ENCODE results near the gene UNC79.

UNC79 gene

DNA sequence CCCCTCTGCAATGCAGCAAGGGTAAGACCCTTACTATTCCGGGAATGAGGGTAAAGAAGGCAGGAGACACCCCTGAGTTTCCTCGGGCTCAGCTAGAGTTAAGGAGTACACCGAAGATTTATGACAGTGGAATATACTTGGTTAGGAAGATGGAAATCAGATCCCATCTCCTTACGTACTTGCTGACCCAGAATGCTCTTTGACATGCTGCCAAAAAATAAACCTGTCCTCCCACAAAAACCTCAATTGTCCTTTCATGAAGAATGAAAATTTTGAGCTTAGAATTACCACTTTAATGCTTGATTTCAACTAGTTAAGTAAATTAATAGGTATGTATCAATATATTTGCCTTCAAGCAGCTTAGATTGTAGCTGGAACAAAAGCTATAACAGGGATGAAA lies 258.1 kb downstream of the UNC79 start:
- Histone ChIP-seq H3K4me2 (ENCODE audit: low read depth, low read length) (no peak overlapping the region), H3K9me3 (replicated peaks; ENCODE audit: insufficient read depth, low read length) (no peaks in the 10 kb centered on the region), H3K27ac (ENCODE audit: low read length) (no peak overlapping the region), H3F3A (ENCODE audit: insufficient read depth, low read length) (no peaks in the 10 kb centered on the region), H3K4me3 (ENCODE audit: low read length) (no peak overlapping the region), H4K20me1 (ENCODE audit: insufficient read depth, low read length) (no peaks in the 10 kb centered on the region), H3K27me3 (replicated peaks; ENCODE audit: insufficient read depth, low read length) (no peaks in the 10 kb centered on the region), H2AFZ (ENCODE audit: low read length) (no peak overlapping the region), H3K36me3 (replicated peaks; ENCODE audit: insufficient read depth, low read length) (no peaks in the 10 kb centered on the region), H3K79me2 (ENCODE audit: low read length) (no peaks in the 10 kb centered on the region), H3K4me1 (ENCODE audit: low read length) (no peaks in the 10 kb centered on the region), H3K9me2 (replicated peaks; ENCODE audit: insufficient read depth, low read length) (no peaks in the 10 kb centered on the region), H3K9ac (ENCODE audit: low read length) (no peak overlapping the region)
- DNase-seq: no peak
- no peak for TF ChIP-seq EZH2phosphoT487 (IDR thresholded peaks at IDR 0.05; ENCODE audit: low read length)
- no peak for TF ChIP-seq EZH2 (optimal IDR thresholded peaks at IDR 0.05; ENCODE audit: low read depth, low read length)
- TF ChIP-seq, protein P1, sequence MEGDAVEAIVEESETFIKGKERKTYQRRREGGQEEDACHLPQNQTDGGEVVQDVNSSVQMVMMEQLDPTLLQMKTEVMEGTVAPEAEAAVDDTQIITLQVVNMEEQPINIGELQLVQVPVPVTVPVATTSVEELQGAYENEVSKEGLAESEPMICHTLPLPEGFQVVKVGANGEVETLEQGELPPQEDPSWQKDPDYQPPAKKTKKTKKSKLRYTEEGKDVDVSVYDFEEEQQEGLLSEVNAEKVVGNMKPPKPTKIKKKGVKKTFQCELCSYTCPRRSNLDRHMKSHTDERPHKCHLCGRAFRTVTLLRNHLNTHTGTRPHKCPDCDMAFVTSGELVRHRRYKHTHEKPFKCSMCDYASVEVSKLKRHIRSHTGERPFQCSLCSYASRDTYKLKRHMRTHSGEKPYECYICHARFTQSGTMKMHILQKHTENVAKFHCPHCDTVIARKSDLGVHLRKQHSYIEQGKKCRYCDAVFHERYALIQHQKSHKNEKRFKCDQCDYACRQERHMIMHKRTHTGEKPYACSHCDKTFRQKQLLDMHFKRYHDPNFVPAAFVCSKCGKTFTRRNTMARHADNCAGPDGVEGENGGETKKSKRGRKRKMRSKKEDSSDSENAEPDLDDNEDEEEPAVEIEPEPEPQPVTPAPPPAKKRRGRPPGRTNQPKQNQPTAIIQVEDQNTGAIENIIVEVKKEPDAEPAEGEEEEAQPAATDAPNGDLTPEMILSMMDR (IDR thresholded peaks at IDR 0.05; ENCODE audit: low read length): no peak

DNA sequence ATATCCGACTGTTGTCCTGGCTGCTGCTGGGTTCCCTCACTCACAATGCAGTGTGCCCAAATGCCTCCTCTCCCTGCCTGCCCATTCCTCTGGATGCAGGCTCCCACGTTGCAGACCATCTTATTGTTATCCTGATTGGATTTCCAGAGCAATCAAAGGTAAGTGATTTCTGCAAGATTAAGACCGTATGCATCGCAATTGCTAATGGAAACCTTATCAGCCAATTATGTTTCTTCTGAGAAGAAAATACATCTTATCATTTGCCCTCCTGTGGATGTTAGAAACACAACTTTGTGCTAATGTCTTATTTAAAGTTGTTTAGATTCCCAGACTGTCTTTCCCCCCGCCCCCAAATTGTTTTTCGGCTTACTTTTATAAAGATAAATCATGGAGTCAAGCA lies 259.4 kb downstream of the UNC79 start:
- H3K79me2 ChIP-seq (ENCODE audit: low read length): no peaks in the 10 kb centered on the region
- no peak overlapping the region for H3K4me2 ChIP-seq (ENCODE audit: low read depth, low read length)
- H3K4me3 ChIP-seq (ENCODE audit: low read length): no peak overlapping the region
- H3K27me3 ChIP-seq (replicated peaks; ENCODE audit: insufficient read depth, low read length): no peaks in the 10 kb centered on the region
- no peak for TF ChIP-seq EZH2 (optimal IDR thresholded peaks at IDR 0.05; ENCODE audit: low read depth, low read length)
- TF ChIP-seq, protein P1 (IDR thresholded peaks at IDR 0.05; ENCODE audit: low read length): no peak
- no peak for TF ChIP-seq EZH2phosphoT487 (IDR thresholded peaks at IDR 0.05; ENCODE audit: low read length)
- no peak for DNase-seq
- H3K27ac ChIP-seq (ENCODE audit: low read length): no peak overlapping the region
- H3K9me2 ChIP-seq (replicated peaks; ENCODE audit: insufficient read depth, low read length): no peaks in the 10 kb centered on the region
- H3K4me1 ChIP-seq (ENCODE audit: low read length): no peaks in the 10 kb centered on the region
- H3K9ac ChIP-seq (ENCODE audit: low read length): no peak overlapping the region
- no peak overlapping the region for H2AFZ ChIP-seq (ENCODE audit: low read length)
- no peaks in the 10 kb centered on the region for H3F3A ChIP-seq (ENCODE audit: insufficient read depth, low read length)
- H3K36me3 ChIP-seq (replicated peaks; ENCODE audit: insufficient read depth, low read length): no peaks in the 10 kb centered on the region
- H4K20me1 ChIP-seq (ENCODE audit: insufficient read depth, low read length): no peaks in the 10 kb centered on the region
- no peaks in the 10 kb centered on the region for H3K9me3 ChIP-seq (replicated peaks; ENCODE audit: insufficient read depth, low read length)

DNA sequence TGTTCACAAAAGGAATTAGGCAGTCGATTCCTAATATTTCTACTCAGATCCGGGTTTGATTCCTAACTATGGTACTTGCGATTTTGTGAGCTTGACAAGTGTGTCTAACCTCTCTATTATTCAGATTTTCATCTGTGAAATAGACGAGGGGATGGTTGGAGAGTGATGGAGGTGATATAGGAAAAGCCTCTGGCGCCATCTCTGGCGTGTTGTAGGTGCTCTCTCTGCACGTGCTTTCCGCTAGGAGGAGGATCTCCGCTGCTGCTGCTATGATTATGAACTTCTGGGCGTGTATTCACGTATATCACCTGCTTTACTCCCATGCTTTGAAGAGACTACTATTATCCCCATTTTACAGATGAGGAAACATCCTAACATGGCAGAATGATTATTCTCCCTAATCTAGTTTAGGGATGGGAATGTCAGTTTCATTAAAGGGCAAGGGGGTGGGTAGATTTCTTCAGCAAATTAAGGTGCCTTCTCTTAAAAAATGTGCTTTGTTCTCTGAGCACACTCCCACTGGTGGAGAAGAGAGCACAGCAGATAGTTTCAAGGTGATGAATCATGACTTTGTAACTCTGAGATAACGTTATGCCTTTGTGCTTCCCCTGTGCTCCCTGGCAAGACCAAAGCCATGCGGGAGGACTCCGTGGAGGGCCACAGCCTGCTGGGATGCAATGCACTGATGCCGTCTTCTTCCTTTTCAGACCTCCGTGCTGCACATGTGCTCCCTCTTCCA lies 260.5 kb downstream of the UNC79 start:
- no peaks in the 10 kb centered on the region for H4K20me1 ChIP-seq (ENCODE audit: insufficient read depth, low read length)
- H3K27me3 ChIP-seq (replicated peaks; ENCODE audit: insufficient read depth, low read length): no peaks in the 10 kb centered on the region
- no peaks in the 10 kb centered on the region for H3K9me3 ChIP-seq (replicated peaks; ENCODE audit: insufficient read depth, low read length)
- H2AFZ ChIP-seq (ENCODE audit: low read length): no peak overlapping the region
- no peaks in the 10 kb centered on the region for H3K4me1 ChIP-seq (ENCODE audit: low read length)
- H3K27ac ChIP-seq (ENCODE audit: low read length): no peak overlapping the region
- no peak for DNase-seq
- H3K79me2 ChIP-seq (ENCODE audit: low read length): no peaks in the 10 kb centered on the region
- H3K4me2 ChIP-seq (ENCODE audit: low read depth, low read length): no peak overlapping the region
- H3K9ac ChIP-seq (ENCODE audit: low read length): no peak overlapping the region
- no peaks in the 10 kb centered on the region for H3K36me3 ChIP-seq (replicated peaks; ENCODE audit: insufficient read depth, low read length)
- no peaks in the 10 kb centered on the region for H3F3A ChIP-seq (ENCODE audit: insufficient read depth, low read length)
- H3K4me3 ChIP-seq (ENCODE audit: low read length): no peak overlapping the region
- TF ChIP-seq EZH2phosphoT487 (IDR thresholded peaks at IDR 0.05; ENCODE audit: low read length): no peak
- TF ChIP-seq, protein P1 (IDR thresholded peaks at IDR 0.05; ENCODE audit: low read length): no peak
- TF ChIP-seq EZH2 (optimal IDR thresholded peaks at IDR 0.05; ENCODE audit: low read depth, low read length): no peak
- H3K9me2 ChIP-seq (replicated peaks; ENCODE audit: insufficient read depth, low read length): no peaks in the 10 kb centered on the region
